NCI-H1694 (cell line): ENCODE data around the gene CERS3.

Source experiments
- DNase-seq: peaks from one replicate; lab custom pipeline; 2025; lab: John Stamatoyannopoulos, UW

The CERS3 gene

GRCh38 chr15:100383302-100384107, 145.2 kb downstream of the CERS3 start:
- no peak for DNase-seq

GRCh38 chr15:100373942-100374341, 154.8 kb downstream of the CERS3 start:
- DNase-seq = no peak

GRCh38 chr15:100373120-100373896, 155.4 kb downstream of the CERS3 start:
- DNase-seq = no peak

GRCh38 chr15:100372739-100373119, 156.0 kb downstream of the CERS3 start:
- no peak for DNase-seq

GRCh38 chr15:100355342-100355741, 173.4 kb downstream of the CERS3 start:
- no peak for DNase-seq

GRCh38 chr15:100353449-100353848, 175.3 kb downstream of the CERS3 start:
- no peak for DNase-seq

- DNase-seq = no peak
These were observed 178.1 kb downstream of the CERS3 start for GRCh38 chr15:100350434-100351226.
